Measurements from ENCODE around the gene GSTO1. TPM values are rescaled to one million over a fixed set of nuclear protein-coding genes. Genes with fewer than 3 reads are reported as not detected.

The GSTO1 gene
- total and polyA plus RNA-seq, 2 of the 13 experiments (the other 11 are each of a cell fraction or from before 2014, with no cell fraction given) = 228 to 300 TPM

DNA sequence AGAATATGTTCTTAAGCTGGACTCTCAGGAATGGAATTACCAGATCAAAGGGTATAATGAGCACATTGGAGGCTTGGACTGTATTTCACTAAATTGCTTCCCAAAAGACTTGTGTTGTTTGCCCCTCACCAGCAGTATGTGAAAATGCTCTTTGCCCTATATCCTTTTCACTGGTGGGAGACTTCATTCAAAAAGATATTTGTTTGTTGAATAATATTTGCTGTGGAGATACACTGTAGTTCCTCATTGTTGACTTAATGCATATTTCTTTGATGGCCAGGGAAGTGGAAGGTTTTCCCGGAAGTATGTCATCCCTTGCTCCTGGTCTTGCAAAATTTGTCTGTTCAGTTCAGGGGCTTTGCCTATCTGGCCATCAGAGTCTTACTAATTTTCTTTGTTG, 33.7 kb downstream of the GSTO1 start (continued):
- TF ChIP-seq ATF1 (CRISPR knock-in tag; IDR thresholded peaks at IDR 0.05) = peak; percentile 75; the same call in 1 of the 2 replicates
- peak; percentile 85; the same call in 1 of the 2 replicates for TF ChIP-seq MIER3 (CRISPR knock-in tag; IDR thresholded peaks at IDR 0.05; ENCODE audit: borderline replicate concordance)
- TF ChIP-seq, protein P1, sequence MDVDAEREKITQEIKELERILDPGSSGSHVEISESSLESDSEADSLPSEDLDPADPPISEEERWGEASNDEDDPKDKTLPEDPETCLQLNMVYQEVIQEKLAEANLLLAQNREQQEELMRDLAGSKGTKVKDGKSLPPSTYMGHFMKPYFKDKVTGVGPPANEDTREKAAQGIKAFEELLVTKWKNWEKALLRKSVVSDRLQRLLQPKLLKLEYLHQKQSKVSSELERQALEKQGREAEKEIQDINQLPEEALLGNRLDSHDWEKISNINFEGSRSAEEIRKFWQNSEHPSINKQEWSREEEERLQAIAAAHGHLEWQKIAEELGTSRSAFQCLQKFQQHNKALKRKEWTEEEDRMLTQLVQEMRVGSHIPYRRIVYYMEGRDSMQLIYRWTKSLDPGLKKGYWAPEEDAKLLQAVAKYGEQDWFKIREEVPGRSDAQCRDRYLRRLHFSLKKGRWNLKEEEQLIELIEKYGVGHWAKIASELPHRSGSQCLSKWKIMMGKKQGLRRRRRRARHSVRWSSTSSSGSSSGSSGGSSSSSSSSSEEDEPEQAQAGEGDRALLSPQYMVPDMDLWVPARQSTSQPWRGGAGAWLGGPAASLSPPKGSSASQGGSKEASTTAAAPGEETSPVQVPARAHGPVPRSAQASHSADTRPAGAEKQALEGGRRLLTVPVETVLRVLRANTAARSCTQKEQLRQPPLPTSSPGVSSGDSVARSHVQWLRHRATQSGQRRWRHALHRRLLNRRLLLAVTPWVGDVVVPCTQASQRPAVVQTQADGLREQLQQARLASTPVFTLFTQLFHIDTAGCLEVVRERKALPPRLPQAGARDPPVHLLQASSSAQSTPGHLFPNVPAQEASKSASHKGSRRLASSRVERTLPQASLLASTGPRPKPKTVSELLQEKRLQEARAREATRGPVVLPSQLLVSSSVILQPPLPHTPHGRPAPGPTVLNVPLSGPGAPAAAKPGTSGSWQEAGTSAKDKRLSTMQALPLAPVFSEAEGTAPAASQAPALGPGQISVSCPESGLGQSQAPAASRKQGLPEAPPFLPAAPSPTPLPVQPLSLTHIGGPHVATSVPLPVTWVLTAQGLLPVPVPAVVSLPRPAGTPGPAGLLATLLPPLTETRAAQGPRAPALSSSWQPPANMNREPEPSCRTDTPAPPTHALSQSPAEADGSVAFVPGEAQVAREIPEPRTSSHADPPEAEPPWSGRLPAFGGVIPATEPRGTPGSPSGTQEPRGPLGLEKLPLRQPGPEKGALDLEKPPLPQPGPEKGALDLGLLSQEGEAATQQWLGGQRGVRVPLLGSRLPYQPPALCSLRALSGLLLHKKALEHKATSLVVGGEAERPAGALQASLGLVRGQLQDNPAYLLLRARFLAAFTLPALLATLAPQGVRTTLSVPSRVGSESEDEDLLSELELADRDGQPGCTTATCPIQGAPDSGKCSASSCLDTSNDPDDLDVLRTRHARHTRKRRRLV (CRISPR knock-in tag; IDR thresholded peaks at IDR 0.05) = no peak
- no peak for TF ChIP-seq SP140L (CRISPR knock-in tag; IDR thresholded peaks at IDR 0.05; ENCODE audit: borderline replicate concordance)
- TF ChIP-seq NR2F6 (IDR thresholded peaks at IDR 0.05) = peak; percentile 77
- TF ChIP-seq NR2F6 (CRISPR knock-in tag; IDR thresholded peaks at IDR 0.05) = peak; percentile 59
- 0 out of 2 replicates have a peak, but pooled peaks have one; percentile 70 for TF ChIP-seq NR2F2 (IDR thresholded peaks at IDR 0.05; ENCODE audit: borderline replicate concordance, low read depth)
- TF ChIP-seq FOXA1 (IDR thresholded peaks at IDR 0.05) = peak; percentile 88
- TF ChIP-seq FOXA1 (CRISPR knock-in tag; IDR thresholded peaks at IDR 0.05) = peak; percentile 93
- TF ChIP-seq, protein P2, sequence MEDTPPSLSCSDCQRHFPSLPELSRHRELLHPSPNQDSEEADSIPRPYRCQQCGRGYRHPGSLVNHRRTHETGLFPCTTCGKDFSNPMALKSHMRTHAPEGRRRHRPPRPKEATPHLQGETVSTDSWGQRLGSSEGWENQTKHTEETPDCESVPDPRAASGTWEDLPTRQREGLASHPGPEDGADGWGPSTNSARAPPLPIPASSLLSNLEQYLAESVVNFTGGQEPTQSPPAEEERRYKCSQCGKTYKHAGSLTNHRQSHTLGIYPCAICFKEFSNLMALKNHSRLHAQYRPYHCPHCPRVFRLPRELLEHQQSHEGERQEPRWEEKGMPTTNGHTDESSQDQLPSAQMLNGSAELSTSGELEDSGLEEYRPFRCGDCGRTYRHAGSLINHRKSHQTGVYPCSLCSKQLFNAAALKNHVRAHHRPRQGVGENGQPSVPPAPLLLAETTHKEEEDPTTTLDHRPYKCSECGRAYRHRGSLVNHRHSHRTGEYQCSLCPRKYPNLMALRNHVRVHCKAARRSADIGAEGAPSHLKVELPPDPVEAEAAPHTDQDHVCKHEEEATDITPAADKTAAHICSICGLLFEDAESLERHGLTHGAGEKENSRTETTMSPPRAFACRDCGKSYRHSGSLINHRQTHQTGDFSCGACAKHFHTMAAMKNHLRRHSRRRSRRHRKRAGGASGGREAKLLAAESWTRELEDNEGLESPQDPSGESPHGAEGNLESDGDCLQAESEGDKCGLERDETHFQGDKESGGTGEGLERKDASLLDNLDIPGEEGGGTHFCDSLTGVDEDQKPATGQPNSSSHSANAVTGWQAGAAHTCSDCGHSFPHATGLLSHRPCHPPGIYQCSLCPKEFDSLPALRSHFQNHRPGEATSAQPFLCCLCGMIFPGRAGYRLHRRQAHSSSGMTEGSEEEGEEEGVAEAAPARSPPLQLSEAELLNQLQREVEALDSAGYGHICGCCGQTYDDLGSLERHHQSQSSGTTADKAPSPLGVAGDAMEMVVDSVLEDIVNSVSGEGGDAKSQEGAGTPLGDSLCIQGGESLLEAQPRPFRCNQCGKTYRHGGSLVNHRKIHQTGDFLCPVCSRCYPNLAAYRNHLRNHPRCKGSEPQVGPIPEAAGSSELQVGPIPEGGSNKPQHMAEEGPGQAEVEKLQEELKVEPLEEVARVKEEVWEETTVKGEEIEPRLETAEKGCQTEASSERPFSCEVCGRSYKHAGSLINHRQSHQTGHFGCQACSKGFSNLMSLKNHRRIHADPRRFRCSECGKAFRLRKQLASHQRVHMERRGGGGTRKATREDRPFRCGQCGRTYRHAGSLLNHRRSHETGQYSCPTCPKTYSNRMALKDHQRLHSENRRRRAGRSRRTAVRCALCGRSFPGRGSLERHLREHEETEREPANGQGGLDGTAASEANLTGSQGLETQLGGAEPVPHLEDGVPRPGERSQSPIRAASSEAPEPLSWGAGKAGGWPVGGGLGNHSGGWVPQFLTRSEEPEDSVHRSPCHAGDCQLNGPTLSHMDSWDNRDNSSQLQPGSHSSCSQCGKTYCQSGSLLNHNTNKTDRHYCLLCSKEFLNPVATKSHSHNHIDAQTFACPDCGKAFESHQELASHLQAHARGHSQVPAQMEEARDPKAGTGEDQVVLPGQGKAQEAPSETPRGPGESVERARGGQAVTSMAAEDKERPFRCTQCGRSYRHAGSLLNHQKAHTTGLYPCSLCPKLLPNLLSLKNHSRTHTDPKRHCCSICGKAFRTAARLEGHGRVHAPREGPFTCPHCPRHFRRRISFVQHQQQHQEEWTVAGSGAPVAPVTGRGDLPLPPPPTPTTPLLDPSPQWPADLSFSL (CRISPR knock-in tag; IDR thresholded peaks at IDR 0.05) = no peak
- peak; percentile 95; the same call in 1 of the 2 replicates for TF ChIP-seq SALL1 (CRISPR knock-in tag; IDR thresholded peaks at IDR 0.05)
- TF ChIP-seq, protein P3, sequence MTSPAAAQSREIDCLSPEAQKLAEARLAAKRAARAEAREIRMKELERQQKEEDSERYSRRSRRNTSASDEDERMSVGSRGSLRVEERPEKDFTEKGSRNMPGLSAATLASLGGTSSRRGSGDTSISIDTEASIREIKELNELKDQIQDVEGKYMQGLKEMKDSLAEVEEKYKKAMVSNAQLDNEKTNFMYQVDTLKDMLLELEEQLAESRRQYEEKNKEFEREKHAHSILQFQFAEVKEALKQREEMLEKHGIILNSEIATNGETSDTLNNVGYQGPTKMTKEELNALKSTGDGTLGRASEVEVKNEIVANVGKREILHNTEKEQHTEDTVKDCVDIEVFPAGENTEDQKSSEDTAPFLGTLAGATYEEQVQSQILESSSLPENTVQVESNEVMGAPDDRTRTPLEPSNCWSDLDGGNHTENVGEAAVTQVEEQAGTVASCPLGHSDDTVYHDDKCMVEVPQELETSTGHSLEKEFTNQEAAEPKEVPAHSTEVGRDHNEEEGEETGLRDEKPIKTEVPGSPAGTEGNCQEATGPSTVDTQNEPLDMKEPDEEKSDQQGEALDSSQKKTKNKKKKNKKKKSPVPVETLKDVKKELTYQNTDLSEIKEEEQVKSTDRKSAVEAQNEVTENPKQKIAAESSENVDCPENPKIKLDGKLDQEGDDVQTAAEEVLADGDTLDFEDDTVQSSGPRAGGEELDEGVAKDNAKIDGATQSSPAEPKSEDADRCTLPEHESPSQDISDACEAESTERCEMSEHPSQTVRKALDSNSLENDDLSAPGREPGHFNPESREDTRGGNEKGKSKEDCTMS (CRISPR knock-in tag; conservative IDR thresholded peaks at IDR 0.05) = no peak
- TF ChIP-seq, protein P4, sequence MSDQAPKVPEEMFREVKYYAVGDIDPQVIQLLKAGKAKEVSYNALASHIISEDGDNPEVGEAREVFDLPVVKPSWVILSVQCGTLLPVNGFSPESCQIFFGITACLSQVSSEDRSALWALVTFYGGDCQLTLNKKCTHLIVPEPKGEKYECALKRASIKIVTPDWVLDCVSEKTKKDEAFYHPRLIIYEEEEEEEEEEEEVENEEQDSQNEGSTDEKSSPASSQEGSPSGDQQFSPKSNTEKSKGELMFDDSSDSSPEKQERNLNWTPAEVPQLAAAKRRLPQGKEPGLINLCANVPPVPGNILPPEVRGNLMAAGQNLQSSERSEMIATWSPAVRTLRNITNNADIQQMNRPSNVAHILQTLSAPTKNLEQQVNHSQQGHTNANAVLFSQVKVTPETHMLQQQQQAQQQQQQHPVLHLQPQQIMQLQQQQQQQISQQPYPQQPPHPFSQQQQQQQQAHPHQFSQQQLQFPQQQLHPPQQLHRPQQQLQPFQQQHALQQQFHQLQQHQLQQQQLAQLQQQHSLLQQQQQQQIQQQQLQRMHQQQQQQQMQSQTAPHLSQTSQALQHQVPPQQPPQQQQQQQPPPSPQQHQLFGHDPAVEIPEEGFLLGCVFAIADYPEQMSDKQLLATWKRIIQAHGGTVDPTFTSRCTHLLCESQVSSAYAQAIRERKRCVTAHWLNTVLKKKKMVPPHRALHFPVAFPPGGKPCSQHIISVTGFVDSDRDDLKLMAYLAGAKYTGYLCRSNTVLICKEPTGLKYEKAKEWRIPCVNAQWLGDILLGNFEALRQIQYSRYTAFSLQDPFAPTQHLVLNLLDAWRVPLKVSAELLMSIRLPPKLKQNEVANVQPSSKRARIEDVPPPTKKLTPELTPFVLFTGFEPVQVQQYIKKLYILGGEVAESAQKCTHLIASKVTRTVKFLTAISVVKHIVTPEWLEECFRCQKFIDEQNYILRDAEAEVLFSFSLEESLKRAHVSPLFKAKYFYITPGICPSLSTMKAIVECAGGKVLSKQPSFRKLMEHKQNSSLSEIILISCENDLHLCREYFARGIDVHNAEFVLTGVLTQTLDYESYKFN (CRISPR knock-in tag; conservative IDR thresholded peaks at IDR 0.05) = peak; percentile 99

Data from HepG2 (cell line).